ENCODE data around the gene UNC5C.

DNA sequence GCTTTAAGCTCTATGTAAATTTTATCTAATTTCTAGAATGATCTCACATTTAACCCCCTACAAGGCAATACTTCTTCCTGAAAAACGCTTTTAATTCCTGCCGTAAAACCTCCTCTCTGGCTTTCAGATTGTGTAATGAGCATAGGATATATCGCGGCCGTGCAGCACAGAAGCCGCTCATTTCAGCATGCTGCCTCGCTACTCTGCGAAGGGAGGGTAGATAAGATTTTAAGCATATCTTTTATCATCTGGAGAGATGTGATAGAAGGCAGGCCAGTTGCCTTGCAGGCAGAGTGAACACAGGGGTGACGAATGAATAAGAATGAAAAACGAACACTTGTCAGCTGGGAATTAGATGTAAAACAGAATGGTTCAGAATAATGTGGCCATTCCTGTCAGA is 265.5 kb downstream of the UNC5C start:
- no peak for TF ChIP-seq CTCF (IDR thresholded peaks at IDR 0.05)
- TF ChIP-seq POLR2A (IDR thresholded peaks at IDR 0.05), result no peak

All from uterus (tissue), 2 donors.